ENCODE results near the gene APCDD1L.
"Not testable (repeated sequence)": the region's sequence is repeated elsewhere in the genome, so short reads cannot be mapped to it uniquely, and the experiment has no call there.

Gene APCDD1L

GRCh38 chr20:58514321-58515232 is 622 bp downstream of the APCDD1L start:
- DNase-seq (ENCODE audit: low spot score): peak; percentile 14

GRCh38 chr20:58513580-58514285 is 1.5 kb downstream of the APCDD1L start:
- no peak for DNase-seq (ENCODE audit: low spot score)

- DNase-seq (ENCODE audit: low spot score): no peak
These were observed 2.2 kb downstream of the APCDD1L start for GRCh38 chr20:58512808-58513552.

GRCh38 chr20:58511861-58512260 is 3.3 kb downstream of the APCDD1L start:
- peak; percentile 14 for DNase-seq (ENCODE audit: low spot score)

GRCh38 chr20:58511364-58511763 is 3.8 kb downstream of the APCDD1L start:
- DNase-seq (ENCODE audit: low spot score): peak; percentile 59

GRCh38 chr20:58510921-58511320 is 4.3 kb downstream of the APCDD1L start:
- DNase-seq (ENCODE audit: low spot score): no peak

GRCh38 chr20:58508762-58509395 is 6.3 kb downstream of the APCDD1L start:
- no peak for DNase-seq (ENCODE audit: low spot score)

- DNase-seq (ENCODE audit: low spot score): not testable (repeated sequence)
These were observed 8.2 kb downstream of the APCDD1L start for GRCh38 chr20:58506999-58507398.

GRCh38 chr20:58504566-58504965 is 10.6 kb downstream of the APCDD1L start:
- DNase-seq (ENCODE audit: low spot score): no peak

GRCh38 chr20:58503668-58504067 is 11.5 kb downstream of the APCDD1L start:
- no peak for DNase-seq (ENCODE audit: low spot score)

GRCh38 chr20:58500256-58500655 is 14.9 kb downstream of the APCDD1L start:
- DNase-seq (ENCODE audit: low spot score): no peak

- DNase-seq (ENCODE audit: low spot score): no peak
These were observed 16.6 kb downstream of the APCDD1L start for GRCh38 chr20:58498470-58499068.

GRCh38 chr20:58497724-58498469 is 17.3 kb downstream of the APCDD1L start:
- DNase-seq (ENCODE audit: low spot score): no peak

- no peak for DNase-seq (ENCODE audit: low spot score)
These were observed 18.0 kb downstream of the APCDD1L start for GRCh38 chr20:58497076-58497641.

GRCh38 chr20:58496429-58496769 is 18.8 kb downstream of the APCDD1L start:
- no peak for DNase-seq (ENCODE audit: low spot score)

GRCh38 chr20:58495623-58496428 is 19.4 kb downstream of the APCDD1L start:
- DNase-seq (ENCODE audit: low spot score): no peak

GRCh38 chr20:58494923-58495622 is 20.1 kb downstream of the APCDD1L start:
- DNase-seq (ENCODE audit: low spot score): no peak

GRCh38 chr20:58492795-58493524 is 22.2 kb downstream of the APCDD1L start:
- no peak for DNase-seq (ENCODE audit: low spot score)

Measured in AG08395 (cell line).